GM18511 (cell line): ENCODE data around the gene KRT77.

Experiments used
- ATAC-seq: cut with Tn5 transposase; IDR thresholded peaks from one replicate; pipeline ENCODE4 v1.9.1; 2021; ENCODE audit warnings: mild to moderate bottlenecking, moderate library complexity; ENCODE audit not compliant: unreplicated experiment

The KRT77 gene

DNA sequence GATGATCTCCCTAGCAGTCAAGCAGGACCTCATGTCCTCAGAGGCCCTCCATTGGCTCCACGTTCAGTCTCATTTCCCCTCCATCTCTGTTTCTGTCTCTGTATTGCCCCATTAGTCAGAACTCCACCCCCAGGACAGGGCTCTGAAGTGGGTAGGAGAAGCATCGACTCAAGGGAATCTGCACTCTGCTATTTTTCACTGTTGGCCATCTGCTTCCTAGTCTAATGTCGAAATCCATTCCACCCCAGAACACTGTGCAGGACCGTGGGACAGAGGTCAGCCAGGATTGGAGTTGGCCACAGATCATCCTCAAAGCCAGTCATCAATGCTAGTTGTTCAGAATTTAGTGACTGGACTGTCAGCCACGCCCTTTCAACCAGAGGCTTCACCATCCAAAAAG, 10.1 kb downstream of the KRT77 start:
- ATAC-seq = no peak

DNA sequence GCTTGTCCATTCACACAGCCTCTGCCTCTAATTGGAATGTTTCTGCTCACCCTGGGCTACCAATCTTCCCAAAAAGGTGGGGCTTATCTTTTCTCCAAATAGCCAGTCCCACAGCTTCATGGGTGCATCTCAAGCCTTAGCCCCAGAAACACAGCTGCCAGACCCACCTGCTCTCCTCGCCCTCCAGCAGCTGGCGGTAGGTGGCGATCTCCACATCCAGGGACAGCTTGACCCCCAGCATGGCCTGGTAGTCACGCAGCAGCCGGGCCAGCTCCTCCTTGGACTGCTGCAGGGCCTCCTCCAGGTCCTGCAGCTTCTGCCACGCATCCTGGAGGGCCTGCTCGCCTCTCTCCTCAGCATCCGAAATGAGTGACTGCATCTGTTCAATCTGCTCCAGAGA, 11.1 kb downstream of the KRT77 start:
- ATAC-seq = no peak

DNA sequence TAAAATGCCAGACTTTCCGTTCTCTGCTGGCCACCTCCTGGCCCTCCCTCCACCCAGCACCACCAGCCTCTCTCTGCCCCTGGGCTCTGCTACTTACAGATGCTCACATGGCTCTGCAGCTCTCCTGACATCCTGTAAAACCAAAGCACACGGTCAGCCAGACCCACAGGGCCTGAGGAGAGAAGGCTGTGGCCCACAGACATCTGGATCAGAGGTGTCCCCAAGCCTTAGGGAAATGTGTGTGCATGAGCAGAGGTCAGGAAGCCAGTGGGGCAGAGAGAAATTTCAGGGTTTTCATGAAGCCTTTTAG, 11.5 kb downstream of the KRT77 start:
- ATAC-seq = no peak

- no peak for ATAC-seq
These were observed 12.1 kb downstream of the KRT77 start for GRCh38 chr12:52691076-52691840.

- no peak for ATAC-seq
These were observed 12.8 kb downstream of the KRT77 start for GRCh38 chr12:52690351-52691075.

- no peak for ATAC-seq
These were observed 13.4 kb downstream of the KRT77 start for GRCh38 chr12:52689936-52690335.

- no peak for ATAC-seq
These were observed 14.1 kb downstream of the KRT77 start for GRCh38 chr12:52689239-52689638.

DNA sequence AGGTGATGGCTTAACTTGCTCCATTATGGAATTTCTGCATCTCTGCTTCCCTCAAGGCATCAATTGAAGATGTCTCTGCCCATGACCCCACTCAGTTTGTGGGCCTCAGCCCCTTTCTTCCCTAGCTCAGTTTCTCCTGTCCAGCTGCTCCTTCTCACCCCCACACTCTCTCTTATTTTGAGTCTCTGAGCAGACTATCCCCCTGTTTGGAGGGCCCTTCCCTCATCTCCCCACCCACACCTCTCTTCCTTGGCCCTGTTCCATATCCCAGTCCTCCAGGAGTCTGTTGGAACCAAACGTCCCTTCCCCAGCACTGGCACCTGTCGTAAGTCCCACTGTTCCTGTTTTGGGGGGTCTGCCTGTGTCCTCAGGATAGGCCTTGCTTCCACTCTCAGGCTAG, 14.8 kb downstream of the KRT77 start:
- ATAC-seq = no peak

DNA sequence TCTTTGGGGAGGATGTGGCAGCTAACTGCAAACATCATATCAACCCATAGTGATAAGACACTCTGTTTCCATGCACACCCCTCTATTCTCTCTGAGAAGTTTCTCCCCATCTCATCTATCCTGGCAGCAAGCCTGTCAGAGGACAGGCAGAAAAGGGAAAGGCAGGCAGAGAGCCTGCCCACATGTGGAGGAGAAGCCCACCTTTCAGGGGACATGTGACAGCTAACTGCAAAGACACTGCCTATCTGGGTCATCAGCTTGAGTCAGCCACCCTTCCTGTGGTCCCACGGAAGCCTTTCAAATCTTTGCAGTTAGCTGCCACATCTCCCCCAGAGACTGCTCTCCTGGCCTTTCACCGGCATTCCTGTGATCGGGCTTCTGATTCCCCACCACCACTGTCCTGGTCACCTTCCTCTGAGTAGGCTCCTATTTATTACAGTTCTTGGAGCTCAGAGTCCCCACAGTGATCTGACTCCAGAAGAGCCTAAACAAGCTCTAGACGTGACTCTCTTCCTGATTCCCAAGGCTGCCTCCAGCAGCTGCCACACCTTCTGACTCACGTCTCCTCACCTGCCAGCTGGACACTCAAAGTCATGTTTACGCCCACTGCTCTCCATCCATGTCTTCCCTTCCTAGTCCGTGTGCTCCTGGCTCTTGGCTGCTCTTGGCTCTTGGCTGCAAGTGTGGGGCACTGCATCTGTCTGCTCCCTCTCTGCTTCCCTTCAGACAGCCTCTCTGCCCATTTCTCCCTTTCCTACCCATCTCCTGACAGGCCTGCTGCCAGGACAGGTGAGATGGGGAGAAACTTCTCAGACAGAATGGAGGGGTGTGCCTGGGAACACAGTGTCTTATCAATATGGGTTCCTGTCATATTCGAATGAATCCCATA, 15.6 kb downstream of the KRT77 start:
- ATAC-seq = no peak

DNA sequence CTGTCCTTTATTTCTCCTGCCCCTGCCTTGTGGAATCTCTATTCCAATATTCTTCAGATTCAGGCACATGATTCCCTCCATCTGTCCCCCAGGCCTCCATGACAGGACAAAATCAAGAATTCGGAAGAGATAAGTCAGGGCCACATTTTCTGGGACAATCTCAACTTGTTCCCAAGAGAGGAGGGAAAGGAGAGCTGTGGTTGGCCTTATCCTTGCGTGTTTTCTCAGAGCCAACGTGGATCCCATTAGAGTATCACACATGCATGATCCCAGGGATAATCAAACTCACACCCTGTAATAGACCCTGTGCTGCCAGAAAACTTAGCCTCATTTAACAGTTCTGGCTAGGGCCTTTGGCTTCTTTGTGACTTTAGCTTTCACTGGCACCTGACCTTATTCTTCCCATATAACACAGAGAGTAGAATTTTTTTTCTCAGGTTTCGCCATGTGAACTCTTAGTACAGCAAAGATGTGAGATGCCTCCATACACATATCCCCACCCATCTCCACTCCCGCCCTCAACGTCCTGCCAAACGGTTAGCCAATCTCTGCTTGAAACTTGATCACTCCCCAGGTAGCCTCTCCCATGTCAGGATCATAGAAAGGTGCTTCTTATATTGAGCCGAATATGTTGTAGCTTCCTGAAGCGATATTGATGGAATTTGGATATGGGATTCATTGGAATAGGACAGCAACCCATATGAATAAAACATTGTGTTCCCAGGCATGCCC, 16.4 kb downstream of the KRT77 start:
- no peak for ATAC-seq

DNA sequence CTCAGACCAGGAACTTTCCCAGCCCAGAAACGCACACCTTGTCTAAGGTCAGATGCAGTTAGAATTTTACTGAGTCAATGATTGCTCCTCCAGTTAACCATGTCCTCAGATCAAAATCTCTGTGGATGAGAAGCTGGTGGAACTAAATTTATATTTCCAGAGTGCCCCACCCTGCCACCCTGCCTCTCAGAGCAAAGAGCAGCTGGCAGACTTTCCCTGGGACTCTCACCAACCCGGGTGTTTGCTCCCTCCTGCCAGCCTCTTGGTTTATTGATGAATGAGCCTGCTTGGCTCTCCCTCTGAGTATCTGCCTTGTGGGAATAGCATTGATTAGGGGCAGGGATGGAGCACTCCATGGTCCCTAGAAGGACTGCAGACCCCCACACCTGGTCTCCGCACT, 17.3 kb downstream of the KRT77 start:
- no peak for ATAC-seq

- no peak for ATAC-seq
These were observed 17.9 kb downstream of the KRT77 start for GRCh38 chr12:52685406-52685890.

DNA sequence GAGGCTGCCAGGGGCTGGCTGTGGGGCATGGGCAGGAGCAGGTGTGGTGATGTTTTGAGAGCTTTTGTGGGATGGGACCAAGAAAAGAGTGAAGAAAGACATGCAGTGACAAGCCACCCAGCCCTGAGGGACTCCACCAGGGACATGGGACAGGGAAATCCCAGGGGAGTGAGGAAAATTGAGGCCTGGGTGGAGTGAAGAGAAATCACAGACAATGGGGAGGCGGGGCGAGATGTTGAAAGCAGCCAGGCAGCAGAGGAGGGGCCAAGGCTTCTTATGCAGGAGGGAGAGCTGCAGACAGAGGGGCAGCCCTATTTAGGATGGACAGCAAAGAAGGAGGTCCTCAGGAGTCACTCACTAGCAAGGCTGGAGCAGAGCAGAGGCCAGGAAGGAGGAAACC, 18.9 kb downstream of the KRT77 start:
- no peak for ATAC-seq

GRCh38 chr12:52683575-52684300, 19.6 kb downstream of the KRT77 start:
- no peak for ATAC-seq

DNA sequence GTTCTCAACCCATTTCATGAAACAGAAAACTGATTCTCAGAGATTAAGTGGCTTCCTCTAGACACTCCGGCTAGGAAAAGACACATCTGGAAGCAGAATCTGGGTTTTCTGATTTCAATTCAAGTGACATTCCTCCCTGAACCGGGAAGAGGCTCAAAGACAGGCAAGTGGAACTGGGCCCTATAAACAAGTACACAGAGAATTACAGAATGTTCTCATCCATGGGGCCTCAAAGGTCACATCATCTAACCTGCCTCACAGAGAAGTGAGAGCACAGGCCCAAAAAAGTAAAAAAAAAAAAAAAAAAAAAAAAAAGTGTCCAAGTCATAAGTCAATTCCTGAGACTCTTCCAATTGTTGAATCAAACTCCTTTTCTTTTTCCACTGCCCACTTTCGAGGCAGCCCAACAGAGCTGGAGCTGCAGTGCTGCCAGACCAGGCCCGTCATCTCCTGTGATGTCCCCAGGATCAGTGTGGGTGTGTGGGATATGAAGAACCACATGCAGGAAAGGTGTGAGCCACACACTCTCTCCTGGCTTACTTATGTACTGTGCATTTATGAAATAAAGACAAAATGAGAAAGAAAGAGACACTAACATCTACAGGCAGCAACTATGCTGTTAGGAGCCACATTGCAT, 20.3 kb downstream of the KRT77 start:
- ATAC-seq = no peak

- no peak for ATAC-seq
These were observed 21.0 kb downstream of the KRT77 start for GRCh38 chr12:52682381-52682660.

- ATAC-seq = no peak
These were observed 21.6 kb downstream of the KRT77 start for GRCh38 chr12:52681526-52682380.

DNA sequence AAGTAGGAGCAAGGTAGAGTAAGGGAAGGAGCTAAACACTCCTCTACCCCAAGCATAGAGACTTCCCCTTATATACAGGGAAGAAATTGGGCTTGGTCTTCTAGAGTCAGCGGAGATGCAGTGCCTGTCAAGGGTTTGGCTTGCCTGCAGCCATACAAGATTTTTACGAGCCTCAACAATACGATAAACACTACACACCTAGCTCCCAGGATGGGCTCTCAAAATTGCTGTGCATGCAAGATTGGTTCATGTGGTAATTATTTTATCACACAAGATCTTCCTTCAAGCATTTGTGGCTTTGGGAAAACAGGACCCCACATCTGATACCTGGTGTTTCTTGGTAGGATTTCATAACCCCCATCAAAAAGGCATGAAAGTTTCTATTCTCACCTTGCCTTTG, 23.0 kb downstream of the KRT77 start, which contains the start of gene KRT1:
TSS of gene KRT1 (minus strand) at position 45 of the 400 bp plus-strand sequence. CDS start 59 bp downstream, outside the sequence.
- ATAC-seq = no peak

DNA sequence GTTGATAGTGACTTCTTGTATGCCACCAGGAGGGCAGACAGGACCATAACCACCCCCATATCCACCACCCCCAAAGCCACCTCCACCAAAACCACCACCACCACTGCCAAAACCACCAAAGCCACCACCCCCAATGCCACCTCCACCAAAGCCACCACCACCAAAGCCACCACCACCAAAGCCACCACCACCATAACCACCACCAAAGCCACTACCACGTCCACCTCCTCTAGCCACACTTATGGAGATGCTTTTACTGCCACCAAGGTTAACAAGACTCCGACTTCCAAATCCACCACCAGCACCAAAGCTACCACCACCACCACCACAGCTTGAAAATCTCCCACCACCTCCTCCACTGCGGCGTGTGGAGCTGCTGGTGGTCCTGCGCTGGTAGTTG, 23.4 kb downstream of the KRT77 start:
- no peak for ATAC-seq
